GM19035 (cell line): ENCODE measurements around the gene P2RY6.
"Not testable (repeated sequence)": the region's sequence is repeated elsewhere in the genome, so short reads cannot be mapped to it uniquely, and the experiment has no call there.

ENCODE experiments used
- ATAC-seq: cut with Tn5 transposase; IDR thresholded peaks from one replicate; pipeline ENCODE4 v1.9.1; 2021; ENCODE audit not compliant: unreplicated experiment

Gene P2RY6, protein sequence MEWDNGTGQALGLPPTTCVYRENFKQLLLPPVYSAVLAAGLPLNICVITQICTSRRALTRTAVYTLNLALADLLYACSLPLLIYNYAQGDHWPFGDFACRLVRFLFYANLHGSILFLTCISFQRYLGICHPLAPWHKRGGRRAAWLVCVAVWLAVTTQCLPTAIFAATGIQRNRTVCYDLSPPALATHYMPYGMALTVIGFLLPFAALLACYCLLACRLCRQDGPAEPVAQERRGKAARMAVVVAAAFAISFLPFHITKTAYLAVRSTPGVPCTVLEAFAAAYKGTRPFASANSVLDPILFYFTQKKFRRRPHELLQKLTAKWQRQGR

DNA sequence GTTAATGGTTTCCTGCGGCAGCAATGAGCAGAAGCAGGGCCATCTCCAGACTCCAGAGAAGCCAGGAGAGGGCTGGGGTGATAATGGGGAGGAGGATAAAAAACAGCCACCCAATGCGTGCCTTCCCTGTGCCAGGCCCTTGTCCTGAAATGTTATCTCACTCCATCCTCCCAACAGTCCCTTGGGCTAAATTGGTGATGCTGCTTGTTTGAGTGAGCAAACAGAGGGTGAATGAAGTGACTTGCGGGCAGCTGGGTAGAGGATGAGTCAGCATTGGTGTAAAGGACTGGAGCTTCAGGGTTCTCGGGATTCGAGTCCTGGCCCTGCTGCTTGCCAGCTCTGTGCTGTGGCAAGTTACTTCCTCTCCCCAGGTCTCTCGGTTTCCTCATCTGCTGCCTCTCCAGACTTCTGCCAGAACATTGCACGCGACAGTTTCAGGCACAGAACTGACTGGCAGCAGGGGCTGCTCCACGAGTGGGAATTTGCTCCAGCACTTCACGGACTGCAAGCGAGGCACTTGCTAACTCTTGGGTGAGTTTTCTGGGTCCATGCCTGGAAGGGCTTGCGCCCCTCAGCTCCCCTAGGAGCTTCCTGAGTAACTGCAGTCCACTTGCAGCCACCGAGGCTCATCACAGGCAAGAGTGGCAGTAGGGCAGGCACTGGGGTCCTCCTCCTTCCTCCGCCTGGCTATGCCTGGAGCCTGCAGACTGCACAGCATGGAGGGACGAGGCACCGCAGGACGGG is at the start of gene P2RY6:
TSS of gene P2RY6 (plus strand) at position 403 of the 744 bp plus-strand sequence. CDS start 24,181 bp downstream, outside the sequence.
- ATAC-seq = no peak

DNA sequence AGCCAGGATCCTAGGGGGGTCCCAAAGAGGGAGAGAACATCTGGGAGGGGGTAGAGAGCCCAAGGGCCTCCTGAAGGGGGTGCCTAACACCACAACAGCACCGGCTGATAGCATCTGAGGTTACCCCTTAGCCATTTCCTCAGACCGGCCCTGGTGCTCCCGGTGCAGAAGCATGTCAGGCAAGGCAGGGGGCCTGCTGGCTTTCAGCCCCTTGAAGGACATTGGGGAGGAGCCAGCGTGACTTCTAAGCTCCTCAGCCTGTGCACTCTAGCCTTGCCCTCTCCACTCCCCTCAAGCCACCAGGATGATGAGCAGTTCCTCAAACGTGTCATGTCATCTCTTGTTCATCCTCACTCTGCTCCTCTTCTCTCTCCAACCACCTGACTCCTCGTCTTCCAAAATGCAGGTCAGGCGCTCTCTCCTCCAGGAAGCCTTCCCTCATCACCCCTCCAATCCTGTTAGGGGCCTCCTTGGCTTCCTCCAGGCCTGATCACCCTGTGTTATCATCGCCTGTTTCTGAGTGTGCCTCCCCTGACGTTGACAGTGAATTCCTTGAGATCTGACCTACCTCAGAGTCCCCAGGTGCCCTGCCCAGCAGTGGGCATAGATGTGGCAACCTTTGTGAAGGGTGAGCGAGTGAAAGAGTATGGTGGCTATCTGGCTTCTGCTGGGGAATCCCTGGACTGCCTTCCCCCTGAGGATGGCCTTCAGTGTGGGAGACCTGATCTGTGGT is 48.0 kb upstream of the P2RY6 start:
- no peak for ATAC-seq

- no peak for ATAC-seq
These were observed 47.0 kb upstream of the P2RY6 start for GRCh38 chr11:73225001-73225686.

GRCh38 chr11:73225851-73226250 is 46.3 kb upstream of the P2RY6 start:
- no peak for ATAC-seq

- ATAC-seq = no peak
These were observed 45.7 kb upstream of the P2RY6 start for GRCh38 chr11:73226297-73227006.

DNA sequence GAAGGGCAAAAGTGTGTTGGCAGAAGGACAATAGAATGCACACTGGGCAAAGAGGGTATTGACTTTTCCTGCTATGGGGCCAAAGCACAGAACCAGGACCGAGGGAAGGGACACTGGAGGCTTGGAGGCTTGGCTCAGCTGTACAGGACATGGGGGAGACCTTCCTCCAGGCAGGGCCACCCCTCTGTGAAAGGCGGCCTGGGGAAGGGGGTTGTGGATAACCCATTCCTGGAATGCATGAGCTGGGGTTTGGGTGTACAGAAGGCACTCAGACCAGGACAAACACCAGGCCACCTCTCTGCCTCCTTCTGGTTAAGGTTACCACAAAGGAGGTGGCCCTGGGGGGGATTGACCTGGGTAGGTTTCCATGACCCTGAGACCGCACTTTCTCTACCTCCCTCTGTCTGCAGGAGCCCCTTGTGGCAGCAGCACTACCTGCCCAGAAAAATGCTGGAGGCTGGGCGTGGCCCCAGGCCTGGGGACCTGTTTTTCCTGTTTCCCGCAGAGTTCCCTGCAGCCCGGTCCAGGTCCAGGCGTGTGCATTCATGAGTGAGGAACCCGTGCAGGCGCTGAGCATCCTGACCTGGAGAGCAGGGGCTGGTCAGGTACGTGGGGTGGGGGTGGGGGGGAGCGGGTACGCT is 44.4 kb upstream of the P2RY6 start:
- no peak for ATAC-seq

DNA sequence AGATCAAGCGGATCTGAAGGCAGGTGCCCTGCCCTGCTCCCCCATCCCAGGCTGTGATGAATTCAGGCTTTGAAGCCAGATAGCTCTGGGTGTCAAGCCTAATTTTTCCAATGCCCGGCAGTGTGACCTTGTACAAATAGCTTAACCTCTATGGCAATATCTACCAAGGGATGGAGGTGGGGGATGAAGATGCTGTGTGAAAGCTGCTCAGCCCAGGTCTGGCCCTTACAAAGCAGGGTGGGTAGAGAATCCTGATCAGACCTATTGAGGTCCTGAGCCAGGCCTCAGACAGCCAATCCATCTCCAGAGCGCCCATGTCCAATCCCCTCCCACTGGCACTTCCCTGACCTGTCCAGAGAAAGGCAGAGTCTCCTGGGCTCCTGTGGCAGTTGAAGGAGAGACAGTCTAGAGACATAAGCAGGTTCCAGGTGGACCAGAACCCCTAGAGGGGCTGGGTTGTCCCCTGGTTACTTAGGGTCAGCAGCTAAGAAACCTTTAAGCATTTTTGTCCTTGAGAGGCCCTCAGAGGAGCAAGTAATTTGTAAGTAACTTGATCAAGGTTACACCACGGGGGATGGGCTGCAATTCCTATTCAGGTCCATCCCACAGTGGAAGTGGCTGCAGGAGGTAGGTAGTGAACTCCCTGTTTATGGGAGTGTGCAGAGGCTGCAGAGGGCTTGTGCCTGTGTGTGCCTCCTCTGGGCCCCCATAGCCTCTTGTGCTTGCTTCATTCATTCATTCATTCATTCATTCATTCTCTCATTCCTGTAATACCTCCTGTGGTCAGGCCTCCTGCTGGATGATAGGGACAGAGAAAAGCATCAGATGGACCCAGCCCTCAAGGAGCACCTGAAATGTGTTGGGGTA is 43.6 kb upstream of the P2RY6 start:
- no peak for ATAC-seq

GRCh38 chr11:73229321-73229895 is 42.7 kb upstream of the P2RY6 start:
- no peak for ATAC-seq

- ATAC-seq = no peak
These were observed 42.0 kb upstream of the P2RY6 start for GRCh38 chr11:73229896-73230875.

DNA sequence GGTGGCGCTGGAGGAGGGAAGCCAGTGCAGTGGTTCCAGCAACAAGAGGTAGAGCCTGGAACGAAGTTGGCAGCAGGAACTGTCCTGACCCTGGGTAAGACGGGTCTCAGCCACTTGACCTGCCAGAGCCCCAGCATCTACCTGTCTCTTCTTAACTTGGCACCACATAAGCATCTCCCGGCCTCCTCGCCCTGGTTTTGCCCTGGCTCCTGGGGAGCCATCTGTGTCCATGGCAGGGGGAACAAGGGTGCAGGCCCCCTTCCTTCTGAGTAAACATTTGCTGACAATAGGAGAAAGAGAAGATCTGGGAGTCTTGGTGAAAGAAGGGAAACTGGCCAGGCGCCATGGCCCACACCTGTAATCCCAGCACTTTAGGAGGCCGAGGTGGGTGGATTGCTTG is 41.2 kb upstream of the P2RY6 start:
- no peak for ATAC-seq

GRCh38 chr11:73232487-73232886 is 39.7 kb upstream of the P2RY6 start:
- ATAC-seq = not testable (repeated sequence)

DNA sequence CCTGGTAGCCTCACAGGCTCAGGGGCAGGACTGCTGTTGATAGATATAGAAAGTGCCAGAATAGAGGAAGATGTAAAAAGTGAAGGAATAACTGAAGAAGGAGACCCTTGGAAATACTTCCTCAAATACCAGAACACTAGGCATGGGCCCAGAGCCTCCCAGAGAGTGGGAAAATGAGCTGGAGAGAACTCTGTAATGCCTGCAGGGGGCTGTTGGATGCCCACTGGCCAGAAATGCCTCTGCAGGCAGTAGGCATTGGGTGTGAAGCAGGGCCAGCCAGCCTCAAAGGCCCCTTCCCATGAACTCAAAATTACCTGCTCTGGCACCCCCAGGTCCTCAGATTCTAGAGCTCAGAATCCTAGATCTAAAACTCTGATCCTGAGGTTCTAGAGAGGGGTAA is 38.9 kb upstream of the P2RY6 start:
- ATAC-seq = no peak

DNA sequence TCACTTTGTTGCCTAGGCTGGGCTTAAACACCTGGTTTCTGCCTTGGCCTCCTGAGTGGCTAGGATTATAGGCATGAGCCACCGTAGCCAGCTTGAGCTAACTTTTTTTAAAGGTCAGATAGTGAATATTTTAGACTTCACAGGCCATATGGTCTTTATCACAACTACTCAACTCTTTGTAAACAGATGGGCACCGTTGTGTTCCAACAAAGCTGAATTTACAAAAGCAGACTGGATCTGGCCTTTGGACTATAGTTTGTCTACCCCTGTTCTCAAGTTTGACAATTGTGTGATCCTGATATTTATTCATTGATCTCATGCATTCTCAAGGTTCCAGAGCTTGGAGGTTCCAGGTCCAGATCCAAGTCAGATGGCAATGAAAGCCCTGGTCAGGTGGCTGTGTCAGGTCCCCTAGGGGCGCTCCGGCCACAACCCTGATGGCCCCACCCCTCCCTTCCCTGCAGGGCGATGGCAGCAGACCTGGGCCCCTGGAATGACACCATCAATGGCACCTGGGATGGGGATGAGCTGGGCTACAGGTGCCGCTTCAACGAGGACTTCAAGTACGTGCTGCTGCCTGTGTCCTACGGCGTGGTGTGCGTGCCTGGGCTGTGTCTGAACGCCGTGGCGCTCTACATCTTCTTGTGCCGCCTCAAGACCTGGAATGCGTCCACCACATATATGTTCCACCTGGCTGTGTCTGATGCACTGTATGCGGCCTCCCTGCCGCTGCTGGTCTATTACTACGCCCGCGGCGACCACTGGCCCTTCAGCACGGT is 38.3 kb upstream of the P2RY6 start:
- ATAC-seq = no peak

GRCh38 chr11:73234471-73235181 is 37.5 kb upstream of the P2RY6 start:
- ATAC-seq = no peak

DNA sequence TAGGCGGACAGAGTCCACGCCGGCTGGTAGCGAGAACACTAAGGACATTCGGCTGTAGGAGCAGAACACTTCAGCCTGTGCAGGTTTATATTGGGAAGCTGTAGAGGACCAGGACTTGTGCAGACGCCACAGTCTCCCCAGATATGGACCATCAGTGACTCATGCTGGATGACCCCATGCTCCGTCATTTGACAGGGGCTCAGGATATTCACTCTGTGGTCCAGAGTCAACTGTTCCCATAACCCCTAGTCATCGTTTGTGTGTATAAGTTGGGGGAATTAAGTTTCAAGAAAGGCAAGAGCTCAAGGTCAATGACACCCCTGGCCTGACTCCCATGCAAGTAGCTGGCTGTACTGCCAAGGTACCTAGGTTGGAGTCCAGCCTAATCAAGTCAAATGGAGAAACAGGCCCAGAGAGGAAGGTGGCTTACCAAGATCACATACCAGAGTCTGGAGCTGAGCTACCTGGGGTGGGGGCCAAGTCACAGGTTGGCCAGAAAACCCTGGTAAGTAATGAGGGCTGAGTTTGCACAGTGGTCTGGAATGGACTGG is 36.8 kb upstream of the P2RY6 start:
- no peak for ATAC-seq

DNA sequence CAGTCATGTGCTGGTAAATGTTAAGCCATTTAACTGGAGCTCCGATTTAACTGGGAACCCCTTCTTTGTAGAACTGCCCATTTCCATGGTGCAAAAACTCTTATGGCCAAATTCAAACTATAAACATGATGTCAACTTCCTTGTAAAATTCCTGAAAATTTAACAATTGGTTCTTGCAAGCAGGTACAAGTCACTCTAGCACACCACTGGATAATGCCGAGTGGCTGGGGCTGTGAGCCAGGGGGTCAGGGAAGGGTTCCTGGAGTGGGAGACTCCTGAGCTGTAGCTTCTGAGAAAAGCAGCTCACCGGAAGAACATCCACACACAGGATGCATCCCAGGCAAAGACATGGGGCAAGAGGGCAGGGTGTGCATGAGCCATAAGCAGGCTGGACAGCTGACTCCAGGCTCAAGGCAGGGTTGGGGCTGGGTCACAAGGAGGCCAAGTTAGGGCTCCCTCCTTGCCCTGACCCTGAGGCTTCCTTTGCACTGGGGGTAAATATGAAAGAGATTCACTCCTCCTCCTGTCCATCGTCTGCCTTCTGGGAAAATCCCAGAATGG is 35.9 kb upstream of the P2RY6 start:
- ATAC-seq = no peak
